Stimulated activated naive CD4-positive, alpha-beta T cell (primary cell): ENCODE measurements around the gene GNL2.
"Not testable (repeated sequence)": the region's sequence is repeated elsewhere in the genome, so short reads cannot be mapped to it uniquely, and the experiment has no call there.

ENCODE experiments used
- DNase-seq, 6 experiments: peaks; one replicate each; lab custom pipeline; 2025; lab: John Stamatoyannopoulos, UW

Gene GNL2

GRCh38 chr1:37606481-37607263 lies 10.9 kb upstream of the GNL2 start:
- DNase-seq = no peak

GRCh38 chr1:37605806-37606474 lies 10.2 kb upstream of the GNL2 start:
- DNase-seq = no peak

GRCh38 chr1:37605061-37605650 lies 9.4 kb upstream of the GNL2 start:
- DNase-seq = no peak

GRCh38 chr1:37602750-37603694 lies 7.3 kb upstream of the GNL2 start:
- DNase-seq = peak; percentile 2 to 47 (median 25)

GRCh38 chr1:37601441-37601840 lies 5.7 kb upstream of the GNL2 start:
- no peak for DNase-seq

GRCh38 chr1:37599940-37600339 lies 4.2 kb upstream of the GNL2 start:
- no peak for DNase-seq

GRCh38 chr1:37596182-37596667 lies 488 bp upstream of the GNL2 start:
- no peak for DNase-seq

- DNase-seq = no peak
Observed at GRCh38 chr1:37593726-37594125, 2.0 kb downstream of the GNL2 start.

- DNase-seq = no peak
Observed at GRCh38 chr1:37588939-37589338, 6.8 kb downstream of the GNL2 start.

- not testable (repeated sequence) for DNase-seq
Observed at GRCh38 chr1:37584544-37584943, 11.2 kb downstream of the GNL2 start.

- DNase-seq = no peak
Observed at GRCh38 chr1:37575692-37576091, 20.0 kb downstream of the GNL2 start.

- no peak for DNase-seq
Observed at GRCh38 chr1:37574834-37575480, 20.8 kb downstream of the GNL2 start.

- DNase-seq = no peak
Observed at GRCh38 chr1:37570528-37571334, 25.0 kb downstream of the GNL2 start.

- no peak for DNase-seq
Observed at GRCh38 chr1:37567023-37567422, 28.7 kb downstream of the GNL2 start.

GRCh38 chr1:37564892-37565291 lies 30.8 kb downstream of the GNL2 start:
- DNase-seq = no peak

- no peak for DNase-seq
Observed at GRCh38 chr1:37562984-37563383, 32.8 kb downstream of the GNL2 start.

GRCh38 chr1:37561133-37562132 lies 34.3 kb downstream of the GNL2 start:
- peak in 4 of 6 experiments; percentile 3 to 13 (median 12) for DNase-seq

- DNase-seq = no peak
Observed at GRCh38 chr1:37560401-37561132, 35.2 kb downstream of the GNL2 start.
